ENCODE data around the gene PTPRC.

DNA sequence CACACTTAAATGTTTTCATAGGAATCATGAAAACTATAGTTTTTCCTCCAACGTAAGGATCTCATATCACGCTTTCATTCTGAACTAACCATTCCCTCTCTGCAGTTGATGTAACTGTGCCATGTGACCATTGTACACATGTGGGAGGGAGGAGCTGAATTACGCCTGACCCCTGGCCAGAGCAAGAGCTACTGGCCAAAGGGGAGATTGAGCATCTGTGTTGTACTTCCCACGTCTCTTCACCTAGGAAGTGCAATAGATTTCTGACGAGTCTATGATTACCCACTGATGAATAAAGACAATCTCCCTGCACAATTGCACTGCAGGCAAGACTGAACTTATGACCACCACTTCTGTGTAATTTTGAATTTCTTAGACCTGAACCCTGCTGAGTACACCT is 24.0 kb downstream of the PTPRC start:
- TF ChIP-seq, protein P1, sequence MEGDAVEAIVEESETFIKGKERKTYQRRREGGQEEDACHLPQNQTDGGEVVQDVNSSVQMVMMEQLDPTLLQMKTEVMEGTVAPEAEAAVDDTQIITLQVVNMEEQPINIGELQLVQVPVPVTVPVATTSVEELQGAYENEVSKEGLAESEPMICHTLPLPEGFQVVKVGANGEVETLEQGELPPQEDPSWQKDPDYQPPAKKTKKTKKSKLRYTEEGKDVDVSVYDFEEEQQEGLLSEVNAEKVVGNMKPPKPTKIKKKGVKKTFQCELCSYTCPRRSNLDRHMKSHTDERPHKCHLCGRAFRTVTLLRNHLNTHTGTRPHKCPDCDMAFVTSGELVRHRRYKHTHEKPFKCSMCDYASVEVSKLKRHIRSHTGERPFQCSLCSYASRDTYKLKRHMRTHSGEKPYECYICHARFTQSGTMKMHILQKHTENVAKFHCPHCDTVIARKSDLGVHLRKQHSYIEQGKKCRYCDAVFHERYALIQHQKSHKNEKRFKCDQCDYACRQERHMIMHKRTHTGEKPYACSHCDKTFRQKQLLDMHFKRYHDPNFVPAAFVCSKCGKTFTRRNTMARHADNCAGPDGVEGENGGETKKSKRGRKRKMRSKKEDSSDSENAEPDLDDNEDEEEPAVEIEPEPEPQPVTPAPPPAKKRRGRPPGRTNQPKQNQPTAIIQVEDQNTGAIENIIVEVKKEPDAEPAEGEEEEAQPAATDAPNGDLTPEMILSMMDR (optimal IDR thresholded peaks at IDR 0.05 in 1 of 3, IDR thresholded peaks at IDR 0.05 in 1 of 3, conservative IDR thresholded peaks at IDR 0.05 in 1 of 3; ENCODE audit: extremely low read depth in 1 of 3, insufficient read depth in 2 of 3, low read length in 3 of 3), result no peak
- no peak for TF ChIP-seq EZH2 (IDR thresholded peaks at IDR 0.05; ENCODE audit: low read length)

Data from keratinocyte (primary cell).